ENCODE results near the gene ZSCAN21.

The ZSCAN21 gene

DNA sequence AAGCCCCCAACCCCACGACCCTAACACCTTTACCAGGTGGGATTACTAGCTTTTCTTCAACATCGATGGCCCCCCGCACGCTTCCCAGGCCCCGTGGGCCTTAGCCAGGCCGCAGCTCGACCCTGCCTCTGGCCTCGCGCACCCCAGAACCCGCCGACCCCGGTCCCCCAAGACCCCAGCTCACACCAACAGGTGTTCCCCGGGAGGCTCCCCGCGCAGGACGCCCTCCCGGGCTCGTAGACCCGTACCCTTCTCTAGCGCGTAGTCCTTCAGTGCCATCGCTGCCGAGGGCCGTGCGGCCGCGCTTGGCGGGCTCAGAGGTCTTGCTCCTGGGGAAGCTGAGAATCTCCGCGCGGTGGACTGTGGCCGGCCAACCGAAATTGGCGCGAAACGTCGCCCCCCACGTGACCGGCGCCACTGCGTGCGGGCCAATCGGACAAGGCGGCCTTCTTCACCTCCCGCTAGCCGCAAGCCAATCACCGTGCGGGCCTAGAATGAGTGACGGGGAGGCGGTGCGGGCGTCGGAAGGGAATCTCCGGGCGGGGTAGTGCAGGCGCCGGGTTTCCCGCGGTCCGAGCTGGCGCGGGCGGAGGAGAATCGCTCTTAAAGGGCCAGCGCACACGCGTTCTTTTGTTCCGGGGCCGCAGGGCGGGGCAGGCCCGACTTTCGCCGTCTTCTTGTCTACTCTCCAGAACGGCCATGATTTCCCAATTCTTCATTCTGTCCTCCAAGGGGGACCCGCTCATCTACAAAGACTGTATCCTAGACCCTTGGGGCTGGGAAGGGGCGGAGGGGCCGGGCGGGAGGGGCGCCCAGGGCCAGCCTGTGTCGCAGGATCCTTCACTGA lies 51.7 kb downstream of the ZSCAN21 start, which contains the start of the genes AP4M1 and MCM7:
Gene AP4M1 (plus strand): TSS at position 628 of the 847 bp plus-strand sequence. CDS start 72 bp downstream, at position 700.
Gene MCM7 (minus strand): TSS at position 382 of the 847 bp plus-strand sequence. CDS start 103 bp downstream, at position 279.
- peak; percentile 97 for DNase-seq (ENCODE audit: low spot score)

DNA sequence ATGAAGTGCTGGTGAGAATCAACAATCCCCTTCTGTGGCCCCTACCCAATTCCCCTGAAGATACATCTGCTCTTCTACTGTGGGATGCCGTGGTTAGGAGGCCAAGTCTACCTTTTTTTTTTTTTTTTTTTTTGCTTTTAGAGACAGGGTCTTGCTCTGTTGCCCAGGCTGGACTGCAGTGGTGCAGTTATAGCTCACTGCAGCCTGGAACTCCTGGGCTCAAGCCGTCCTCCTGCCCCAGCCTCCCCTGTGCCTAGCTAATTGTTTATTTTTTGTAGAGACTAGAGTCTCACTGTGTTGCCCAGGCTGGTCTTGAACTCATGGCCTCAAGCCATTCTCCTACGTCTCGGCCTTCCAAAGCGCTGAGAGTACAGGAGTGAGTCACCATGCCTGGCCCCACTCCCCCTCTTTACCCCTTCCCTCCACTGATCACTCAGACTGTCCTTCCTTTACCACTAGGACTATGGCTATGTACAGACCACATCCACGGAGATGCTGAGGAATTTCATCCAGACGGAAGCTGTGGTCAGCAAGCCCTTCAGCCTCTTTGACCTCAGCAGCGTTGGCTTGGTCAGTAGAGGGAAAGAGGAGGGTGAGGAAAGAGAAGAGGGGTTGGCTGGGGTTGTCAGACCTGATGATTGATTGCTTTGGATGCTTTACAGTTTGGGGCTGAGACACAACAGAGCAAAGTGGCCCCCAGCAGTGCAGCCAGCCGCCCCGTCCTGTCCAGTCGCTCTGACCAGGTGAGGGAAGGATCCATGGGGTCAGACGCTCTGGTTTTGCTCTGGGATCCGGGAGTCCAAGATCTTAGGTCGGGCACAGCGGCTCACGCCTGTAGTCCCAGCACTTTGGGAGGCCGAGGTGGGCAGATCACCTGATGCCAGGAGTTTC lies 53.6 kb downstream of the ZSCAN21 start:
- no peak for DNase-seq (ENCODE audit: low spot score)

DNA sequence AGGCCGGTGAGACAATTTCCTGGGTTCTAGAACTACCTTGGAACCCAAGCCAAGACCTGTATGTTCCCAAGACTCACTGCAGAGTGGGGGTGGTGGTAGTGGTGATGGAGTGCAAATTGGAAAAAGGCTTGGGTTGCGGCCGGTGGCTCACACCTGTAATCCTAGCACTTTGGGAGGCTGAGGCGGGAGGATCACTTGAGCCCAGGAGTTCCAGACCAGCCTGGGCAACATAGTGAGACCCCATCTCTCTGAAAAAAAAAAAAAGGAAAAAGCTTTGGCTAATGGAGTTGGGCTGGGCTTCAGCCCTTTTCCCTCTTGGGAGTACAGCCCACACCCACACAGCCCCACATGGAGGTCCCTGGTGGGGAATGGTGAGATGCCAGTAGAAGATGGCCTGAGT lies 56.0 kb downstream of the ZSCAN21 start:
- DNase-seq (ENCODE audit: low spot score) = no peak

DNA sequence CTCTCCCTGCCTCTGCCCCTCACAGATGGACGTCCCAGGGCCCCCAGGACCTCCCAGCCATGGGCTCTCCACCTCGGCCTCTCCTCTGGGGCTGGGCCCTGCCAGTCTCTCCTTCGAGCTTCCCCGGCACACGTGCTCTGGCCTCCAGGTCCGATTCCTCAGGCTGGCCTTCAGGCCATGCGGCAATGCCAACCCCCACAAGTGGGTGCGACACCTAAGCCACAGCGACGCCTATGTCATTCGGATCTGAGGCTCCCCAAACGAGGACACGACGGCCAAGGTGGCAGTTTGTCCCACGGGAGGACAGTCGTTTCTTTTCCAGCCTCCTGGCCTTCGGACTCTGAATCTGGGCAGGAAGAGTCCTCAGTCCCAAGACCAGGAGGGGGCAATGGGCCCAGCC lies 57.1 kb downstream of the ZSCAN21 start:
- DNase-seq (ENCODE audit: low spot score) = no peak

DNA sequence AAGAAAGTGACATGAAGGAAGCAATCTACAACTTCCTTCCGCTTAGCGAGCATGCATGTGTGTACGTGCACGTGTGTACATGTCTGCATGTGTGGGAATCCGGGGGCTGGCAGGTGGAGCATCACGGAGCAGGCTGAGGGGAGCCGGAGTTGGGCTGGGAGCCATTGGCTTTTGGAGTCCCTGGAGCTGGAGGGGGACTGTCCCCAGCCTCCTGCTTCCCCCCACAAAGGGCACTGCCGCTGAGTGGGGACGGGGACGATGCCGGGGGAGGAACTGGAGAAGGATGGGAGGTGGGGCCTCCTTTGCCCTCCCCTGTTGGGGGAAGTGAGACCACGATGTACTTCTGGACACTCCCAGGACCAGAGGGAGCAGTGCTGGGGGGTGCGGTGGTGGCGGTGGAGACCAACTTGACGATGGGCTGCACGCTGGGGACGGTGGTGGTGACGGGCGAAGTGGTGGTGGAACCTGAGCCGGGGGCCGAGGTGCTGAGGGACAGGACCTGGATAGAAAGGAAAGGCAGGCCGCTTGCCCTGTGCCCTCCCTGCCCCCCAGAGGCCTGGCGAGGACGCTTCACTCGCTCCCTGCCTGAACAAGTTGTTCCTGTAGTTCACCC lies 57.7 kb downstream of the ZSCAN21 start:
- DNase-seq (ENCODE audit: low spot score) = no peak

DNA sequence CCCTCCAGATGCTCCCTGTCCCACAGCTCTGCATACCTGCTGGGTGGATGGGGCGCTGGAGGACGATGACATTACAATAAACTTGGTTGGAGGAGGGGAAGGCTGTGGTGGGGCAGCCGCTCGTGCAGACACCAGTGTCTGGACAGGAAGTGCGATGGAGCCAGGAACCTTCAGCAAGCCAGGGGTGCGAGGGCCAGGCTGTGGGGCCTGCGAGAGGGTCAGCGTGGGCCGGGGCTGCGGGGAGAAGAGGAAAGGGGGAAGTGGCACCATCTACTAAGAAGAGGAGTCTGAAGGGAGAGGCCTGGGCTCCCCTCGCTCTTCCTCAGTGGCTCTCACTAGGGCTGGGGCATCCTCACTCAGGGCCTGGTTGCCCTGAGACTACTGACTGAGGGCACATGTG lies 58.3 kb downstream of the ZSCAN21 start:
- no peak for DNase-seq (ENCODE audit: low spot score)

DNA sequence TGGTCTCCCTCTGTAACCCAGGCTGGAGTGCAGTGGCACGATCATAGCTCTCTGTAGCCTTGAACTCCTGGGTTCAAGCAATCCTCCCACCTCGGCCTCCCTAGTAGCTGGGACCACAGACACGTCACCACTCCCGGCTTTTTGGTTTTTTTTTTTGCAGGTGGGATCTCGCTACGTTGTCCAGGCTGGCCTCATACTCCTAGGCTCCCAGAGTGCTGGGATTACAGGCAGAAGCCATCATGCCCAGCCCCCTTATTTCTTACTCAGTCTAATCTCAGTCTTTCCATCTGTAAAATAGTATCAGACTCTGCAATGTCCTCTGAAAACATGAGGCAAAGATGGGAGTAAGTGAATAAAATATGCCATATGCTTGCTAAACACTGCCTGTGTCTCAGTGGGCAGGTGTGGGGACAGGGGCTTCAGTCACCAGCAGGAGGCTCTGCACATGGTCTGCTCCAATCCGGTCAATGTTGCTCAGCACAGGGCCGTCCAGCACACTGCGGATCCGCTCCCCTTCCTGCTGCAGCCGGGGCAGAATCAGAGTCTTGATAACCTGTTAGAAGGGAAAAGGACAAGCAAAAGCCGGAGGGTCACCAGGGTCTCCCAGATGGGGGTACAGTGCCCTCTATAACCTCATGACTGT lies 60.1 kb downstream of the ZSCAN21 start:
- DNase-seq (ENCODE audit: low spot score) = no peak

DNA sequence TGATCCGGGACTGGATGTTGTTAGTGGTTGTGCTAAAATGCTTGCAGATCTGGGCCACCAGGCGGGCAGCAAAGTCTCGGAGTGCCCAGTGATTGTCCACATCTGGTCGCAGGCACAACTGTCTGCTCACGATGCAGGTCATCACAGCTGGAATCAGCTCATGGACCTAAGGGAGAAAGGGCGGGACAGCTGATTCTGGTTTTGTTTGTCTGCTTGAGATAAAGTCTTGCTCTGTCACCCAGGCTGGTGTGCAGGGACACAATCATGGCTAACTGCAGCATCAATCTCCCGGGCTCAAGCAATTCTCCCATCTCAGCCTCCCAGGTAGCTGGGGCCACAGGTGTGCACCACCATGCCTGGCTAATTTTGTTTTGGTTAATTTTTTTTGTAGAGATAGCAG lies 61.6 kb downstream of the ZSCAN21 start:
- DNase-seq (ENCODE audit: low spot score) = no peak

DNA sequence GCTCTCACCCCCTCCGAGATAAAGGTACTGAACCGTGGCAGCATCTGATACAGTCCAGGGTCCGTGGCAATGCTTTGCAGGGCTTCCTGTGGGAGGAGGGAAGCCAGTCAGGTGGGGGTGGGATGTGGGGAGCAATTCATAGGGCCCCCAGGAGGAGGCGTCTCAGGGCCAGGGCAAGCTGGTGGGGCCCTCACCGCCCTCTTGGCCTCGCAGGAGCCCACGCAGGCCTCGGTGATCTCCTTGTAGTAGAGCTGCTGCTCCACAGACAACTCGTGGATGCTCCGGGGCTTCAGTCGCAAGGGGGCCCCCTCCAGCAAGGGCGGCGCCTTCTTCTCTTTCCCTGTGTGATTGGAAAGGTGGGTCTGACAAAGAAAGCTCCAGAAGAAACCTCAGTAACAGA lies 62.3 kb downstream of the ZSCAN21 start:
- no peak for DNase-seq (ENCODE audit: low spot score)

Data from hematopoietic multipotent progenitor cell treated with erythropoietin and hydrocortisone succinate and interleukin-3 and kit ligand, for 15 days (in vitro differentiated cells).